GM10847 (cell line): ENCODE data around the gene NCCRP1.

ENCODE experiments used
- POLR2A ChIP-seq: IDR thresholded peaks from 2 replicates; pipeline ENCODE4 v1.6.1; 2011; ENCODE audit not compliant: insufficient read length; ENCODE audit errors: extremely low read depth

NCCRP1 gene

GRCh38 chr19:39207293-39207836 lies 10.6 kb downstream of the NCCRP1 start:
- no peak for TF ChIP-seq POLR2A

- no peak for TF ChIP-seq POLR2A
These were observed 11.5 kb downstream of the NCCRP1 start for GRCh38 chr19:39208175-39208795.

DNA sequence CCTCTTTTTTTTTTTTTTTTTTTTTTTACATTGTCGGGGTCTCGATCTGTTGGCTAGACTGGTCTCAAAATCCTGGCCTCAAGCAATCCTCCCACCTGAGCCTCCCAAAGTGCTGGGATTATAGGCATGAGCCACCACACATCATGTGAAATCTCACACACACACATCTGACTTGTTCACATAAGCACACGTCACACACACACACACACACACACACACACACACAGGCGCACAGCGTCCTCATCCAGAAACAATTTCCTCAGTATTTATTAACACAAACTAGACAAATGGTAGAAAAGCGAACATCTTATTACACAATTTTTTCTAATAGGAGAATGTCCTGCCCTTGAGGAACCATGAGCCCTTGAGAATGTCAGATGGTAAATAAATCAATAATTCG lies 12.4 kb downstream of the NCCRP1 start:
- TF ChIP-seq POLR2A, result no peak

GRCh38 chr19:39211731-39212374 lies 15.1 kb downstream of the NCCRP1 start:
- no peak for TF ChIP-seq POLR2A

DNA sequence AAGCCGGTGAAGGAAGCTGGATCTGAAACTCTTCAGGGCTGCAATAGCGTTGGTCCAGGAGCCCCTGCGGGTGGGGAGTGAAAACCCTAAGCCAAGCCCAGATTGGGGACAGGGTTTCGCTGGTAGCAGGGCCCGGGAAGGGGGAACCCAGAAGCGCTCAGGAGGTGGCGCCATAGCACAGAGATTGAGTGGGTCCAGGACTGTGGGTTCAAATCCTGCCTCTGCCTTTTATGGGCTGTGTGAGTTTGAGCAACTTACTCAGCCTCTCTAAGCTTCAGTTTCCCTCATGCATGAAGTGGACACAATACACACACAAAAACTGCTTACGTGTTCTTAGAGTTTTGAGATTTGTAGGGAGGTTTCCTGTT lies 15.6 kb downstream of the NCCRP1 start:
- no peak for TF ChIP-seq POLR2A

GRCh38 chr19:39217094-39217493 lies 20.3 kb downstream of the NCCRP1 start:
- TF ChIP-seq POLR2A, result no peak

- TF ChIP-seq POLR2A, result no peak
These were observed 21.7 kb downstream of the NCCRP1 start for GRCh38 chr19:39218230-39219007.

DNA sequence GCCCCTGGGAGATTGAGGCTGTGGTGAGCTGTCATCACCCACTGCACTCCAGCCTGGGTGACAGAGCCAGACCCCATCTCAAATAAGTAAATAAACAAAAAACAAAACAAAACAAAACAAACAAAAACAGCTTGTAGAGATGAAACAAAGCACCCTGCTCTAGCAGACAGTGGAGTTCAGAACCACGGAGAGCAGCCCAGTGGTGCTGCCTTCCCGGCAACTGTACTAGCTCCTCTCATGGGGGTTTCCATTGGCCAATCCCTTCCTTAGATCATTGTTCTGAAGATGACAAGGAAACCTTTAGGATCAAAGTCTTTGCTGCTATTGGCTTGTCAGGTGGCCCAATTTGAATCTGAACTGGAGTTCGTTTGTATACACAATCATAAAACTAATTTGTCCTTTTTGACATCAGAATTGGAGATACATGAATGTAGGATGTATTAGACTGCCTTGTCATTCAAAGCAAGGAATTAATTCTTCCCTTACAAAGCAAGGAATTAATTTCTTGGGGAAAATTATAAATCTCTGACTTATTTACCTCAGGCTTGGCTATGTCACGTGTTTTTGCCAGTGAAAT lies 27.0 kb downstream of the NCCRP1 start:
- no peak for TF ChIP-seq POLR2A

- TF ChIP-seq POLR2A, result no peak
These were observed 28.1 kb downstream of the NCCRP1 start for GRCh38 chr19:39224910-39225309.

DNA sequence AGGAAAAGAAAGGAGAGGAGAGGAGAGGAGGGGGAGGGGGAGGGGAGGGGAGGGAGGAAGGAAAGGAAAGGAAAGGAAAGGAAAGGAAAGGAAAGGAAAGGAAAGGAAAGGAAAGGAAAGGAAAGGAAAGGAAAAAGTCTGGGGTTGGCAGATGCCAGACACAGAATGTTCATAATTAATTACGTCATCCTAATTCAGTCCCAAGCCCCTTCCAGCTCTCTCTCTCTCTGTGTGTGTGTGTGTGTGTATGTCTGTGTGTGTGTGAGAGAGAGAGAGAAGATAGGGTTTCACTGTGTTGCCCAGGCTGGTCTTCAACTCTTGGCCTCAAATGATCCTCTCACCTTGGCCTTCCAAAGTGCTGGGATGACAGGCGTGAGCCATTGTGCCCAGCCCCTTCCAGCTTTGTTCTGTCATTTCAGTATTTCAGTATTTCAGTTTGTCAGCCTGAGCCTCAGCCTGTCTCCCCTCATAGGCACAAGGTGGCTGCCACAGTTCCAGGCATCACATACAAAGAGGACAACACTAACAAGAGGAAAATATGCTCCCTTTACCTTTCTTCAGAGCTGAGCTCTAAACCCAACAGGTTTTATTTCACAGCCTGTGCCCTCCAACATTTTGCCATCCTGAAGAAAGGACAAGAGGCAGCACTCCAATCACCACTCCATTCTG lies 33.5 kb downstream of the NCCRP1 start:
- no peak for TF ChIP-seq POLR2A

GRCh38 chr19:39232708-39233107 lies 35.9 kb downstream of the NCCRP1 start:
- TF ChIP-seq POLR2A, result no peak

DNA sequence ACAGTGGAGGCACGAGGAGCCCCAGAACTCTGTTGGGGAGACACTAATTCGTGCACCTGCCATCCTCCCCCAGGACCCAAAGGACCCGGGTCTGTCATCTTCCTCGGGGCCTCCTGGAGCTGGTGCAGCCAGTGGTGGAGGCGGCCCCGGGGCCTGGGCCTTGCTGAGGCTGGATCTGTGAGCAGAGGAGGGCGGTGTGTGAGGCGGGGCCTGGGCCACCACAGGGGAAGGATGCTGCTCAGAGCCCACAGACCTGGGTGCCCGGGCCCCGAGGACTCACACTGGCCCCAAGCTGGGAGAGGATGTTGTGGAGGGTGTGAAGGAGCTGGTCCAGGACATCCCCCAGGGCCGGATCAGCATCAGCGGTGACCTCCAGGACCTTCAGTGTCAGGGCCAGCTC lies 39.8 kb downstream of the NCCRP1 start:
- TF ChIP-seq POLR2A, result no peak

- peak; percentile 14 for TF ChIP-seq POLR2A
These were observed 40.7 kb downstream of the NCCRP1 start for GRCh38 chr19:39237200-39238184.

DNA sequence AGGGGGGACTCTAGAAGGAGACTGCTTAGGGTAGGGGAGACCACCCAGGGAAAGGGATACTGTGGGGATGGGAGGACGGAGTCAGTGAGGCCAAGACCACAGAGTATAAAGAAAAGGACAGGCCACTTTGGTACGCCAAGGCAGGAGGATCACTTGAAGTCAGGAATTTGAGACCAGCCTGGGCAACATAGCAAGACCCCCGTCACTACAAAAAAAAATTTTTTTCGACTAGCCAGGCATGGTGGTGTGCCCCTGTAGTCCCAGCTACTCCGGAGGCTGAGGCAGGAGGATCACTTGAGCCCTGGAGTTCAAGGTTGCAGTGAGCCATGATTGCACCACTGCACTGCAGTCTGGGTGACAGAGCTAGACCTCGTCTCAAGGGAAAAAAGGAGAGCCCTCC lies 41.4 kb downstream of the NCCRP1 start:
- no peak for TF ChIP-seq POLR2A

- no peak for TF ChIP-seq POLR2A
These were observed 42.2 kb downstream of the NCCRP1 start for GRCh38 chr19:39238944-39239343.

DNA sequence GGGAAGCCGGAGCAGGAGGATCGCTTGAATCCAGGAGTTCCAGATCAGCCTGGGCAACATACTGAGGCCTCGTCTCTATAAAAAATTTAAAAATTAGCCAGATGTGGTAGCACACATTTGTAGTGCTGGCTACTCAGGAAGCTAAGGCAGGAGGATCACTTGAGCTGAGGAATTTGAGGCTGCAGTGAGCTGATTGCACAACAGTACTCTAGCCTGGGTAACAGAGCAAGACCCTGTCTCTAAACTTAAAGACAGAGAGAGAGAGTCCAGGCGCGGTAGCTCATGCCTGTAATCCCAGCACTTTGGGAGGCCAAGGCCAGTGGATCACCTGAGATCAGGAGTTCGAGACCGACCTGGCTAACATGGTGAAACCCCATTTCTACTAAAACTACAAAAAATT lies 43.7 kb downstream of the NCCRP1 start:
- TF ChIP-seq POLR2A, result no peak
